OCI-LY3 (cell line): Measurements from ENCODE around the gene SEC24D.

ENCODE experiments used
- CTCF ChIP-seq: fragments of 200-600, 300-600 bp; sonication (generic); IDR thresholded peaks from 2 replicates; pipeline ENCODE4 v1.5.1; 2014; ENCODE audit warnings: antibody characterized with exemption, low read length, low read depth
- EZH2phosphoT487 ChIP-seq: fragments of 200-600 bp; shearing (Covaris generic); IDR thresholded peaks from 2 replicates; pipeline ENCODE4 v1.6.1; 2018; ENCODE audit warnings: antibody characterized with exemption, mixed run types, low read depth

- no peak for TF ChIP-seq CTCF
- no peak for TF ChIP-seq EZH2phosphoT487
Measured at GRCh38 chr4:118797558-118798142, 38.3 kb downstream of the SEC24D start.
